ENCODE results near the gene DLX4.

Gene DLX4

DNA sequence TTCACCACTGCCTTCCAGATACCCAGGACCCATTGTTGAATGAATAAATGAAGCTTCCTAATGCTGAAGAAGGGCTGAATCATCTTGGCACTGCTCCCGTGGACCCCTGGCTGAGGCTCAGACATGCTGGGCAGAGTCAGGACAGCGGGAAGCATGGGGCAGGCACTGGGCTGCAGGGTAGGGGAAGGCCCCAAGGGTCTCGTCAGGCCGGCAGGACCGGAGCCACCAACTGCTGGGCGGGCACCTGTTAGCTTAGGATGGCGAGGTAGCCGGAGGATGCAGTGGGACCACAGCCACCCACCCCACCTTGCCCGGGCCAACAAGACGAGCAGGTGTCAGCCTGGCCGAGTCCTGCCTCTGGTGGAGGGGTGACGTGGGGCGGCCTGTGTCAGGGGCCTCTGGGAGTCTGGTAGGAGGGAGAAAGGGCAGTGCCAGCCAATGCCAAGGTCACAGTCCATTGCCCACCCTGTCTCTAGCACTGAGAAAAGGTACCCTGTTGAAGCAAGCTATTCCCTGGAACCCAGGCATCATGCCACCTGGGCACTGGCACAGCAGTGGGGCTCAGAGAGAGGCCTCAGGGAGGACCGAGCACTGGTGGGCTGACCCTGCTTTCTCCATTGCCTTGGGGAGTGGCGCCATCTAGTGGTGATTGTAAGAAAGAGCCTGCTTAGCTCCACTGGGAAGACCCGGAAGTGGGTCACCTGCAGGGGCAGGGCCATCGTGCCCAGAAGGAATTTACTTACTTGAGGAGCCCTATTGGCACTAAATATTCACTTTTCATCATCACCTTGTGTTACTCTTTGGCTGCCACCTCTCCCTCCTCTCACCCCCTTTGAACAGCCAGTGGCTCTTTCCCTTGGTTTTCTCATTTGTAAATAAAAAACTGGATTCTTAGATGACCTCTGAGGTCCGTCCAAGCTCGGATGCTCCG is 29.0 kb downstream of the DLX4 start:
- peak; percentile 71 for DNase-seq (ENCODE audit: extremely low read depth, low read depth)
- H3K4me3 ChIP-seq (replicated peaks; ENCODE audit: low read depth, low read length): no peak overlapping the region

DNA sequence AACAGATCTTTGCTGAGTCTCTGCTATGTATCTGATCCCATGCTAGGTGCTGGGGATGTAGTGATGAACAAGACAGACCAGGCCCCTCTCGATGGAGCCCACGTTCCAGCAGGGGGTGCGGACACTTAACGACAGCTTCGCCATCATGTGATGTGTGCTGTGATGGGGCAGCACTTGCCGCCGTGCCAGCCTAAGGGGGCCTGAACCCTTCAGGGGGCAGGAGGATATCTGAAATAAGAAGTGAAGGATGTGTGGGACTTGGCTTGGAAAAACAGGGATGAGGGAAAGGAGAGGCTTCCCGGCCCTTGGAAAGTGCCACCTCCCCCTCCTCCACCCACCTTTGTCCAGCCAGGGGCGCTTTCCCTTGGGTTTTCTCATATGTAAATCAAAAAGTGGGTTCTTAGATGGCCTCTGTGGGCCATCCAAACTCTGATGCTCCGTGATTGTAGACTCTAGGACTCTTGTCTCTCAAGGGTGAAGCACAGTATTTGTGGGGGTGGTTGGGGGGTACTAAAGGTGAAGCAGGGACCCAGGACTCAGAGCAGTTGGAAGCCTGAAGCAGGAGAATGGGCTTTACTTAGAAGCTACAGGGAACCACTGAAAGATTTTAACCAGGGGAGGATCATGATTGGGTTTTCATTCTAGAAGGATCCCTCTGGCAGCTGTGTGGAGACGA is 30.0 kb downstream of the DLX4 start:
- TF ChIP-seq, protein P1, sequence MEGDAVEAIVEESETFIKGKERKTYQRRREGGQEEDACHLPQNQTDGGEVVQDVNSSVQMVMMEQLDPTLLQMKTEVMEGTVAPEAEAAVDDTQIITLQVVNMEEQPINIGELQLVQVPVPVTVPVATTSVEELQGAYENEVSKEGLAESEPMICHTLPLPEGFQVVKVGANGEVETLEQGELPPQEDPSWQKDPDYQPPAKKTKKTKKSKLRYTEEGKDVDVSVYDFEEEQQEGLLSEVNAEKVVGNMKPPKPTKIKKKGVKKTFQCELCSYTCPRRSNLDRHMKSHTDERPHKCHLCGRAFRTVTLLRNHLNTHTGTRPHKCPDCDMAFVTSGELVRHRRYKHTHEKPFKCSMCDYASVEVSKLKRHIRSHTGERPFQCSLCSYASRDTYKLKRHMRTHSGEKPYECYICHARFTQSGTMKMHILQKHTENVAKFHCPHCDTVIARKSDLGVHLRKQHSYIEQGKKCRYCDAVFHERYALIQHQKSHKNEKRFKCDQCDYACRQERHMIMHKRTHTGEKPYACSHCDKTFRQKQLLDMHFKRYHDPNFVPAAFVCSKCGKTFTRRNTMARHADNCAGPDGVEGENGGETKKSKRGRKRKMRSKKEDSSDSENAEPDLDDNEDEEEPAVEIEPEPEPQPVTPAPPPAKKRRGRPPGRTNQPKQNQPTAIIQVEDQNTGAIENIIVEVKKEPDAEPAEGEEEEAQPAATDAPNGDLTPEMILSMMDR (IDR thresholded peaks at IDR 0.05; ENCODE audit: low read depth, low read length, missing control alignments): no peak
- H3K4me3 ChIP-seq (replicated peaks; ENCODE audit: low read depth, low read length): no peak overlapping the region
- no peak for DNase-seq (ENCODE audit: extremely low read depth, low read depth)

More for the DNA sequence above, 29.0 kb downstream of the DLX4 start:
- TF ChIP-seq, protein P1 (IDR thresholded peaks at IDR 0.05; ENCODE audit: low read depth, low read length, missing control alignments): peak; percentile 90

- TF ChIP-seq, protein P1 (IDR thresholded peaks at IDR 0.05; ENCODE audit: low read depth, low read length, missing control alignments): no peak
- DNase-seq (ENCODE audit: extremely low read depth, low read depth): no peak
- no peak overlapping the region for H3K4me3 ChIP-seq (replicated peaks; ENCODE audit: low read depth, low read length)
Measured at GRCh38 chr17:50003911-50004310, 34.9 kb downstream of the DLX4 start.

DNA sequence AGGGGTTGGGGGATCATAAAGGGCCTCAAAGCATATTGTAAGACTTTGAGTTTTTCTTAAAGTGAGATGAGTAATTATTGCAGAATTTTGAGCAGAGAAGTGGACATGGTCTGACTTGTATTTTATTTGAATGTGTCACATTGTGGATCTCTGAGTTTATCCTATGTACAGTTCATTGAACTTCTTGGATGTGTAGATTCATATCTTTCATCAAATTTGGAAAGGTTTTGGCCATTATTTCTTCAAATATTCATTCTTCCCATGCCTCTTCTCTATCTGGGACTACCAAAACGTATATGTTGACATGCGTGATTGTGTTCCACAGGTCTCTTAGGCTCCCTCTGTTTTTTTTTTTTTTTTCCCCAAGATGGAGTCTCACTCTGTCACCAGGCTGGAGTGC is 40.3 kb downstream of the DLX4 start:
- TF ChIP-seq, protein P1 (IDR thresholded peaks at IDR 0.05; ENCODE audit: low read depth, low read length, missing control alignments): no peak
- H3K4me3 ChIP-seq (replicated peaks; ENCODE audit: low read depth, low read length): no peak overlapping the region
- DNase-seq (ENCODE audit: extremely low read depth, low read depth): no peak

DNA sequence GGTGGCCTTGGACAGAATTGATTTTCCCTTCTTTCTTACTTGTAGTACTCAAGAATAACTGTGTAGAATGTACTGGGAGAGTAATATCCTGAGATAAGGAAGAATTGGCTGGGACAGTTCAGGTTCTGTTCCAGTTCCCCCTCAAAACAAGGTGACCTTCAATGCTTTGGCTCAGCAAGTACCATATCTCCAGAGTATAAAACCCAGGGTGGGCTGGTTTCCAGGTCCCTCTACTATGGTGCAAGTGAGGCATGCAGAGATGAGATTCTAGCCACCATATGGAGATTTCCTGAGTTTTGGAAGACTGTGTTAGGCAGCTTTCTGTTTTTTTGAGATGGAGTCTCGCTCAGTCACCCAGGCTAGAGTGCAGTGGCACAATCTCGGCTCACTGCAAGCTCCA is 44.1 kb downstream of the DLX4 start:
- TF ChIP-seq, protein P1 (IDR thresholded peaks at IDR 0.05; ENCODE audit: low read depth, low read length, missing control alignments): no peak
- no peak for DNase-seq (ENCODE audit: extremely low read depth, low read depth)
- H3K4me3 ChIP-seq (replicated peaks; ENCODE audit: low read depth, low read length): no peak overlapping the region

GRCh38 chr17:50014471-50015088 is 45.6 kb downstream of the DLX4 start:
- no peak for DNase-seq (ENCODE audit: extremely low read depth, low read depth)
- TF ChIP-seq, protein P1 (IDR thresholded peaks at IDR 0.05; ENCODE audit: low read depth, low read length, missing control alignments): no peak
- no peak overlapping the region for H3K4me3 ChIP-seq (replicated peaks; ENCODE audit: low read depth, low read length)
